GM23338 (cell line): Measurements from ENCODE around the gene ARFGEF2. TPM values are rescaled to one million over a fixed set of nuclear protein-coding genes. Genes with fewer than 3 reads are reported as not detected.

ENCODE experiments used
- ATAC-seq: fragments of 200-7000 bp; cut with Tn5 transposase; 3 replicates; pipeline ENCODE4 v1.9.1; 2020
- DNase-seq: peaks from one replicate; pipeline ENCODE4 v3.0.0-alpha.2; 2015; ENCODE audit warnings: low spot score
- H2AFZ ChIP-seq: fragments of 200-600 bp; sonication (generic); 2 replicates; pipeline ENCODE4 v1.8.0; 2016; ENCODE audit warnings: antibody characterized with exemption, mild to moderate bottlenecking, moderate library complexity
- H3F3A ChIP-seq: fragments of 200-600 bp; sonication (generic); replicated peaks from 2 replicates; pipeline ENCODE4 v1.8.0; 2017; ENCODE audit warnings: antibody characterized with exemption, mixed run types, low read depth
- H3K27ac ChIP-seq: fragments of 200-600 bp; sonication (generic); 2 replicates; pipeline ENCODE4 v1.6.1; 2016; ENCODE audit warnings: low read depth
- H3K27me3 ChIP-seq: fragments of 200-600 bp; sonication (generic); 2 replicates; pipeline ENCODE4 v1.8.0; 2016; ENCODE audit warnings: mild to moderate bottlenecking, mixed run types, moderate library complexity; ENCODE audit not compliant: insufficient read depth
- H3K36me3 ChIP-seq: fragments of 200-600 bp; sonication (generic); 2 replicates; pipeline ENCODE4 v1.8.0; 2016; ENCODE audit warnings: mild to moderate bottlenecking; ENCODE audit not compliant: insufficient read depth
- H3K4me1 ChIP-seq: fragments of 200-600 bp; sonication (generic); 2 replicates; pipeline ENCODE4 v1.8.0; 2016; ENCODE audit warnings: mild to moderate bottlenecking, moderate library complexity; ENCODE audit not compliant: insufficient read depth
- H3K4me2 ChIP-seq: fragments of 200-600 bp; sonication (generic); 2 replicates; pipeline ENCODE4 v1.7.1; 2017; ENCODE audit warnings: mixed run types
- H3K4me3 ChIP-seq: fragments of 200-600 bp; sonication (generic); 2 replicates; pipeline ENCODE4 v1.6.1; 2016; ENCODE audit warnings: mixed run types
- H3K79me2 ChIP-seq: fragments of 200-600 bp; sonication (generic); replicated peaks from 2 replicates; pipeline ENCODE4 v1.8.0; 2017; ENCODE audit warnings: mild to moderate bottlenecking; ENCODE audit not compliant: insufficient read depth
- H3K9me2 ChIP-seq: fragments of 200-600 bp; sonication (generic); 2 replicates; pipeline ENCODE4 v1.8.0; 2017; ENCODE audit not compliant: insufficient read depth
- H4K20me1 ChIP-seq: fragments of 200-600 bp; sonication (generic); replicated peaks from 2 replicates; pipeline ENCODE4 v1.8.0; 2017; ENCODE audit warnings: mild to moderate bottlenecking; ENCODE audit not compliant: insufficient read depth
- H3K27ac Mint-ChIP-seq: 2 replicates; pipeline ENCODE4 v1.8.0; 2020; ENCODE audit warnings: inconsistent platforms, mild to moderate bottlenecking, moderate library complexity, mixed read lengths
- H3K27me3 Mint-ChIP-seq: 3 replicates; pipeline ENCODE4 v1.8.0; 2022; ENCODE audit warnings: low read depth, mild to moderate bottlenecking, moderate library complexity, mixed read lengths, inconsistent platforms; ENCODE audit not compliant: insufficient read depth, poor library complexity
- H3K36me3 Mint-ChIP-seq: 3 replicates; pipeline ENCODE4 v1.8.0; 2021; ENCODE audit warnings: low read depth, mild to moderate bottlenecking, inconsistent platforms, moderate library complexity, mixed read lengths
- H3K4me1 Mint-ChIP-seq: 3 replicates; pipeline ENCODE4 v1.8.0; 2020; ENCODE audit warnings: mild to moderate bottlenecking, inconsistent platforms, mixed read lengths
- H3K4me3 Mint-ChIP-seq: 3 replicates; pipeline ENCODE4 v1.8.0; 2021; ENCODE audit warnings: moderate library complexity, mild to moderate bottlenecking, inconsistent platforms, mixed read lengths
- H3K9me3 Mint-ChIP-seq: 3 replicates; pipeline ENCODE4 v1.8.0; 2020; ENCODE audit warnings: moderate library complexity, mild to moderate bottlenecking, inconsistent platforms, mixed read lengths
- EZH2 ChIP-seq: fragments of 200-600 bp; sonication (generic); IDR thresholded peaks from one replicate; pipeline ENCODE4 v1.8.0; 2017; ENCODE audit warnings: antibody characterized with exemption, mild to moderate bottlenecking, low read depth; ENCODE audit not compliant: unreplicated experiment
- JUNB ChIP-seq: IDR thresholded peaks from one replicate; pipeline ENCODE4 v1.6.1; 2016; ENCODE audit warnings: antibody characterized with exemption; ENCODE audit not compliant: unreplicated experiment
- NANOG ChIP-seq: IDR thresholded peaks from 2 replicates; pipeline ENCODE4 v1.6.1; 2016; ENCODE audit warnings: antibody characterized with exemption, borderline replicate concordance
- POLR2AphosphoS5 ChIP-seq: IDR thresholded peaks from 2 replicates; pipeline ENCODE4 v1.6.1; 2016; ENCODE audit warnings: antibody characterized with exemption, low read depth
- polyA plus RNA-seq: library from polyadenylated mRNA; unstranded; fragments of >200 nt; fragmentation: Nextera tagmentation; extraction: Ambion mirVana; gene quantifications from 2 replicates; pipeline ENCODE4 v1.2.1, GENCODE V29; 2016
- total RNA-seq: library from RNA; depleted of rRNA; stranded (reverse); fragments of >200 nt; shearing (Covaris generic); gene quantifications from 2 replicates; pipeline ENCODE4 v1.2.3, GENCODE V29; 2014
- TF ChIP-seq, protein P1 (sequence below), 2 experiments: fragments of 200-600 bp in 1 of 2; sonication (generic) in 1 of 2; conservative IDR thresholded peaks; 2 replicates each; pipeline versions ENCODE4 v1.5.1 to v1.6.1; 2016 to 2017; ENCODE audit warnings: antibody characterized with exemption in 2 of 2, low read depth in 2 of 2, mild to moderate bottlenecking in 2 of 2, moderate library complexity in 1 of 2
- TF ChIP-seq, protein P2 (sequence below): IDR thresholded peaks from 2 replicates; pipeline ENCODE4 v1.6.1; 2016; ENCODE audit warnings: antibody characterized with exemption

Gene ARFGEF2
- total and polyA plus RNA-seq, 2 experiments from 2014 or later: 7.2 to 25.5 TPM

DNA sequence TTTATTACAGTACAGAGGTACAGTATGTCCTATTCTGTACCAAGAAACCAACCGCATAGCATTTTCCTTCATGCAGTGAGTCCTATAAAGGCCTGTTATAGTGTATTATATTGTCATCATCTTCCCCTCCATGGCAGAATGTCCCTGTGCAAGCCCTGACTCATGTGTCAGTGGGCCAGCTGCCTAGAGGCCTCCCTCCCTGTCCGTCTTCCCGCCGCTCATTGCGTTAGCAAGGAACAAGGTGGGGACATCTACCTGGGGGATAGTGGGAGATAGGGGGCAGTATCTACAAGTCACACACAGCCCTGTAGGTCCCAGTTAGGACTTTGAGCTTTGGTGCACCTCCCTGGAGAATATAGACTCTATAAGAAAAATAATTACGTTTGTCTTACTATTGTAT is 27.1 kb downstream of the ARFGEF2 start:
- no peaks in the 10 kb centered on the region for H3K4me1 ChIP-seq
- H3K27ac Mint-ChIP-seq: no peak overlapping the region
- peaks cover 4% of the 10 kb centered on the region; the same call in 2 of the 3 replicates for H3K4me1 Mint-ChIP-seq
- H3K27me3 Mint-ChIP-seq: no peaks in the 10 kb centered on the region
- peak; percentile 56 for ATAC-seq
- TF ChIP-seq, protein P1, sequence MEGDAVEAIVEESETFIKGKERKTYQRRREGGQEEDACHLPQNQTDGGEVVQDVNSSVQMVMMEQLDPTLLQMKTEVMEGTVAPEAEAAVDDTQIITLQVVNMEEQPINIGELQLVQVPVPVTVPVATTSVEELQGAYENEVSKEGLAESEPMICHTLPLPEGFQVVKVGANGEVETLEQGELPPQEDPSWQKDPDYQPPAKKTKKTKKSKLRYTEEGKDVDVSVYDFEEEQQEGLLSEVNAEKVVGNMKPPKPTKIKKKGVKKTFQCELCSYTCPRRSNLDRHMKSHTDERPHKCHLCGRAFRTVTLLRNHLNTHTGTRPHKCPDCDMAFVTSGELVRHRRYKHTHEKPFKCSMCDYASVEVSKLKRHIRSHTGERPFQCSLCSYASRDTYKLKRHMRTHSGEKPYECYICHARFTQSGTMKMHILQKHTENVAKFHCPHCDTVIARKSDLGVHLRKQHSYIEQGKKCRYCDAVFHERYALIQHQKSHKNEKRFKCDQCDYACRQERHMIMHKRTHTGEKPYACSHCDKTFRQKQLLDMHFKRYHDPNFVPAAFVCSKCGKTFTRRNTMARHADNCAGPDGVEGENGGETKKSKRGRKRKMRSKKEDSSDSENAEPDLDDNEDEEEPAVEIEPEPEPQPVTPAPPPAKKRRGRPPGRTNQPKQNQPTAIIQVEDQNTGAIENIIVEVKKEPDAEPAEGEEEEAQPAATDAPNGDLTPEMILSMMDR (conservative IDR thresholded peaks at IDR 0.05; ENCODE audit: low read depth in 2 of 2): peak; percentile 15 to 40; a peak in 2 of 4 replicates
- TF ChIP-seq EZH2: no peak
- H3K36me3 Mint-ChIP-seq: peaks cover 15% of the 10 kb centered on the region
- H3K36me3 ChIP-seq: peaks cover 8% of the 10 kb centered on the region
- no peak overlapping the region for H2AFZ ChIP-seq
- no peak overlapping the region for H3K4me3 ChIP-seq
- no peaks in the 10 kb centered on the region for H3K9me3 Mint-ChIP-seq
- H3F3A ChIP-seq: no peaks in the 10 kb centered on the region
- peaks cover 4% of the 10 kb centered on the region; the same call in 1 of the 2 replicates for H3K79me2 ChIP-seq
- H3K27ac ChIP-seq: no peak overlapping the region
- no peaks in the 10 kb centered on the region for H3K27me3 ChIP-seq
- H4K20me1 ChIP-seq: peaks cover 20% of the 10 kb centered on the region
- no peak overlapping the region for H3K4me3 Mint-ChIP-seq
- no peaks in the 10 kb centered on the region for H3K9me2 ChIP-seq
- H3K4me2 ChIP-seq: no peak overlapping the region
- peak; percentile 28 for DNase-seq

DNA sequence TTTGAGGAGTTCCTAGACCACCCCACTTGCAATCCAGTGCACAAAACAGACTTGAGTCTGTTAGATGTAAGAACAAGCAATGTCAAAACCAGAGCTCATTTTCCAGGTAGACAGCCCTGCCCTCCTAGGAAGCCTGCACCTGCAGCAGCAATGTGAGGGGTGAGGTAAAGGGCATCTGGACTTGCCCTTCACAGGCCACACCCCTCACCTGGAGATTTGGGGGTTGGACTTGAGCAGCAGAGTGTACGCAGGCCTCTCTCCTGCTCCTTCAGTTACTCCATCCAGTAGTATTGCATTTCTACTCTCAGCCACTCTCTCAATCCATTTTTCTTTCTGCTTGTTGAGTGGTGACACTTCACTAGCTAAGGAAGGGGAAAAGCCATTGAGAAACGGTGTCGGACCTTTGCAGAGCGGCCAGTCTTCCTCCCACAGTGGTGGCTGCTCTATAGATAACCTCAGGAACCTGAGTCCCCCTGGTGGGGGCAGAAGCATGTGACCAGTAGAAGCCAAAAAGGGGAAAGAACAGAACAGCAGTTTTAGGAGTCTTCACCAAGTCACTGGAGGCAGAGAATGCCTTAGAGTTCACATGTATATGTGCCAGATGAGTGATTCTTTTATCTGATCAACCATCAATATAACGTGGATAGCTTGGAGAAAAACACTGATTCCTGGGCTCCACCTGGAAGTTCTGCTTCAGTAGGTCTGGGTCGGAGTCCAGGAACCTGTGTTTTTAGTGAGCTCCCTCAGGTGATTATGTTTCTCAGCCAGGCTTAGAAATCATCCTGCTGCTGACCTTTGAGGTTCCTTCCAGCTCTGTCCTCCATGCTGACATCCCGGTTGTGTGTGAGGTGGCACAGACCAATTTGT is 28.0 kb downstream of the ARFGEF2 start:
- Mint-ChIP-seq H3K4me3 (no peak overlapping the region), H3K36me3 (peaks cover 22% of the 10 kb centered on the region), H3K4me1 (peaks cover 4% of the 10 kb centered on the region; the same call in 2 of the 3 replicates), H3K27ac (no peak overlapping the region; the same call in 1 of the 2 replicates), H3K9me3 (no peaks in the 10 kb centered on the region), H3K27me3 (no peaks in the 10 kb centered on the region)
- H3K36me3 ChIP-seq: peaks cover 9% of the 10 kb centered on the region
- H3K27me3 ChIP-seq: no peaks in the 10 kb centered on the region
- ATAC-seq: peak; percentile 89
- TF ChIP-seq NANOG (no peak), JUNB (no peak), POLR2AphosphoS5 (no peak)
- TF ChIP-seq, protein P2, sequence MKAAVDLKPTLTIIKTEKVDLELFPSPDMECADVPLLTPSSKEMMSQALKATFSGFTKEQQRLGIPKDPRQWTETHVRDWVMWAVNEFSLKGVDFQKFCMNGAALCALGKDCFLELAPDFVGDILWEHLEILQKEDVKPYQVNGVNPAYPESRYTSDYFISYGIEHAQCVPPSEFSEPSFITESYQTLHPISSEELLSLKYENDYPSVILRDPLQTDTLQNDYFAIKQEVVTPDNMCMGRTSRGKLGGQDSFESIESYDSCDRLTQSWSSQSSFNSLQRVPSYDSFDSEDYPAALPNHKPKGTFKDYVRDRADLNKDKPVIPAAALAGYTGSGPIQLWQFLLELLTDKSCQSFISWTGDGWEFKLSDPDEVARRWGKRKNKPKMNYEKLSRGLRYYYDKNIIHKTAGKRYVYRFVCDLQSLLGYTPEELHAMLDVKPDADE: no peak
- TF ChIP-seq, protein P1 (conservative IDR thresholded peaks at IDR 0.05; ENCODE audit: low read depth in 2 of 2): peak; percentile 33 to 48
- no peak overlapping the region for H3K4me2 ChIP-seq
- H4K20me1 ChIP-seq: peaks cover 15% of the 10 kb centered on the region
- H3K79me2 ChIP-seq: peaks cover 4% of the 10 kb centered on the region; the same call in 1 of the 2 replicates
- no peaks in the 10 kb centered on the region for H3F3A ChIP-seq
- H3K27ac ChIP-seq: no peak overlapping the region
- H3K9me2 ChIP-seq: no peaks in the 10 kb centered on the region
- no peak overlapping the region for H2AFZ ChIP-seq
- H3K4me3 ChIP-seq: no peak overlapping the region
- H3K4me1 ChIP-seq: no peaks in the 10 kb centered on the region
- DNase-seq: peak; percentile 43
